ENCODE results near the gene PITPNB. TPM values are rescaled to one million over a fixed set of nuclear protein-coding genes. Genes with fewer than 3 reads are reported as not detected.

Gene PITPNB
- total RNA-seq, 1 donor from 2014 or later: 93.0 TPM

DNA sequence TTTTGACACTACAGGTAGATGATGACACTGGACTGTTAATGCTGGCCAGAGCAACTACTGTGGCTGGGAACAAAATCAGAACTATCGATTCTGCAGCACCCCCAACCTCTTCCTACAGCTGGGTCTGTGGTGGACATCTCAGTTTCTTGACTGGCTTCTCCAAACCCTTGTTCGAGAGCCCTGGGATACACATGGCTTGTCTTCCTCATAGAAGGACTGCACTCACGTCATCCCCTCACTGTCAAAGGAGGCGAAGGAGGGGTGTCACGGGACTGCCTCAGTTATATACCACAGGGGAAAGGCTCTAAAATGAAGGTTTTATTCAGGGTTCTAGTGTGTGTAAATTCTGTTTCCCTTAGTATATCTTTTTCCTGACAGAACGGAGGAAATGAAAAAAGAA is 44.9 kb downstream of the PITPNB start:
- Mint-ChIP-seq H3K4me3 (no peak overlapping the region), H3K4me1 (peaks cover 55% of the 10 kb centered on the region), H3K9me3 (no peaks in the 10 kb centered on the region), H3K27me3 (ENCODE audit: low read depth) (no peaks in the 10 kb centered on the region), H3K36me3 (peaks cover 15% of the 10 kb centered on the region), H3K27ac (peak overlapping the region; percentile 18)
- TF ChIP-seq, protein P1, sequence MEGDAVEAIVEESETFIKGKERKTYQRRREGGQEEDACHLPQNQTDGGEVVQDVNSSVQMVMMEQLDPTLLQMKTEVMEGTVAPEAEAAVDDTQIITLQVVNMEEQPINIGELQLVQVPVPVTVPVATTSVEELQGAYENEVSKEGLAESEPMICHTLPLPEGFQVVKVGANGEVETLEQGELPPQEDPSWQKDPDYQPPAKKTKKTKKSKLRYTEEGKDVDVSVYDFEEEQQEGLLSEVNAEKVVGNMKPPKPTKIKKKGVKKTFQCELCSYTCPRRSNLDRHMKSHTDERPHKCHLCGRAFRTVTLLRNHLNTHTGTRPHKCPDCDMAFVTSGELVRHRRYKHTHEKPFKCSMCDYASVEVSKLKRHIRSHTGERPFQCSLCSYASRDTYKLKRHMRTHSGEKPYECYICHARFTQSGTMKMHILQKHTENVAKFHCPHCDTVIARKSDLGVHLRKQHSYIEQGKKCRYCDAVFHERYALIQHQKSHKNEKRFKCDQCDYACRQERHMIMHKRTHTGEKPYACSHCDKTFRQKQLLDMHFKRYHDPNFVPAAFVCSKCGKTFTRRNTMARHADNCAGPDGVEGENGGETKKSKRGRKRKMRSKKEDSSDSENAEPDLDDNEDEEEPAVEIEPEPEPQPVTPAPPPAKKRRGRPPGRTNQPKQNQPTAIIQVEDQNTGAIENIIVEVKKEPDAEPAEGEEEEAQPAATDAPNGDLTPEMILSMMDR (IDR thresholded peaks at IDR 0.05; ENCODE audit: unreplicated experiment): no peak
- no peak for DNase-seq (ENCODE audit: low spot score in 2 of 2, unreplicated experiment in 2 of 2)

DNA sequence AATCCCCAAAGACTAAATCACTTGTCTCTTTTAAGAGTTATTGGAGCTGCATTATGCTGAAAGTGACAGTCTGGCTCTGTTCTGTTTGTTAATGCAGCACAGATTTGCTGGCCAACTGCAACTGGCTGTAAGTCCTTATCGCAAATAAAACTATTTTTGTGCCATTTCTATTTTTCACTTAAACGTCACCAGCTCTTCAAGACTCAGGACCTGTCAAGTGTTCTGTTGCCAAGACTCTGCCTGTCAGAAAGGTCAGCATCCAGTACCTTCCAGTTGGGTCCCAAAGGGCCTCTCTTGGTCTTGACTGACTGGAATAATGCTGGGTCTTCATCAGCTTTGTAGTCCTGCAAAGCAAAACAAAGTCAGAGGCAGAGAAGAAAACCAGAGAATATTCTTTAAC is 45.6 kb downstream of the PITPNB start:
- Mint-ChIP-seq H3K27me3 (ENCODE audit: low read depth) (no peaks in the 10 kb centered on the region), H3K4me3 (no peak overlapping the region), H3K4me1 (peaks cover 55% of the 10 kb centered on the region), H3K27ac (no peak overlapping the region), H3K9me3 (no peaks in the 10 kb centered on the region), H3K36me3 (peaks cover 15% of the 10 kb centered on the region)
- TF ChIP-seq, protein P1 (IDR thresholded peaks at IDR 0.05; ENCODE audit: unreplicated experiment): no peak
- no peak for DNase-seq (ENCODE audit: low spot score in 2 of 2, unreplicated experiment in 2 of 2)

DNA sequence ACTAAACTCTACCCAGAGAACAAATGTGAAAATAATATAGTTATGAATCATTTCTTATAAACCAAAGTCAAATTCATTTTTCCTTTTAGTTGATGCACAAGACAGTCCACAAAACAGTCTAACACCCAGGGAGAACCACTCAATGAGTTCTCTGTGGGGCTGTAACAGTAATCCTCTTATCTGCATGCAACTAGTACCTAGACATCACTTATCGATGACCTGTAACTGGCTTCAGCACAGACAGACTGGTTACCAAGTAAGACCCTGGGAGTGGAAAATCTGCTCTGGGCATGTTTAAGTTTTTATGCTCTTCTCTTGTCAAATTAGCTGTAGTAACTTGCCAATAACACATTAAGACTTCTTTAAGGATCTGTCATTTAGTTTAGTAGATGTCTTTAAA is 46.6 kb downstream of the PITPNB start:
- Mint-ChIP-seq H3K4me1 (peaks cover 55% of the 10 kb centered on the region), H3K27me3 (ENCODE audit: low read depth) (no peaks in the 10 kb centered on the region)
- no peak for DNase-seq (ENCODE audit: low spot score in 2 of 2, unreplicated experiment in 2 of 2)

DNA sequence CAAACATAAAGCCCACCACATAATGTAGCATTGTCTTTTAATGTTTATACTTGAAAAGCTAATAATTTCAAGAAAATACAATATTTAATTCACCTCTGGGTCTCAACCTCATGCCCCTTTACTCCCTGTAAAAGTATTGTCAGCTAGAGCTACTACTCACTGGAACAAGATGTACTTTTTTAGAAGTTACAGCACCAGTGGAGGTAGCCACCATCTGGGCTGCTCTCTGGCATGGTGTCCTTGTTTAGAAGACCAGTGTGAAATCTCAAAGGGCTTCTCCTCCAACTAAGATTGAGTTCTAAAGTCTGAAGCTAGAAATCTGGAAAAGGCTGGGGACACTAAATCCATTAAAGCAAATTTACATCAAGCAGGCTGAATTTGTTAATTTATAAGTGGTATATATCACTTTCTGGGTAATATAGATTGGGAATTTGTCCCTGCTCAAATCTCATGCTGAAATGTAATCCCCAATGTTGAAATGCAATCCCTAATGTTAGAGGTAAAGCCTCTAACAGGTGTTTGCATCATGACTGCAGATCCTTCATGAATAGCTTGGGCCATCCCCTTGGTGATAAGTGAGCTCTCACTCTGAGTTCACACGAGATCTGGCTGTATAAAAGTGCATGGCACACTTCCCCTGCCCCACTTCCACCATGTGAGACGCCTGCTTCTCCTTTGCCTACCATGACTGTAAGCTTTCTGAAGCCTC is 47.6 kb downstream of the PITPNB start:
- no peak for DNase-seq (ENCODE audit: low spot score in 2 of 2, unreplicated experiment in 2 of 2)
- Mint-ChIP-seq H3K9me3 (no peaks in the 10 kb centered on the region), H3K27me3 (ENCODE audit: low read depth) (no peaks in the 10 kb centered on the region), H3K27ac (peak overlapping the region; percentile 91), H3K4me3 (no peak overlapping the region), H3K36me3 (peaks cover 15% of the 10 kb centered on the region), H3K4me1 (peaks cover 61% of the 10 kb centered on the region)
- TF ChIP-seq, protein P1 (IDR thresholded peaks at IDR 0.05; ENCODE audit: unreplicated experiment): no peak

More for the DNA sequence above, 46.6 kb downstream of the PITPNB start:
- Mint-ChIP-seq H3K27ac (no peak overlapping the region), H3K4me3 (no peak overlapping the region), H3K9me3 (no peaks in the 10 kb centered on the region), H3K36me3 (peaks cover 15% of the 10 kb centered on the region)
- TF ChIP-seq, protein P1 (IDR thresholded peaks at IDR 0.05; ENCODE audit: unreplicated experiment): no peak

DNA sequence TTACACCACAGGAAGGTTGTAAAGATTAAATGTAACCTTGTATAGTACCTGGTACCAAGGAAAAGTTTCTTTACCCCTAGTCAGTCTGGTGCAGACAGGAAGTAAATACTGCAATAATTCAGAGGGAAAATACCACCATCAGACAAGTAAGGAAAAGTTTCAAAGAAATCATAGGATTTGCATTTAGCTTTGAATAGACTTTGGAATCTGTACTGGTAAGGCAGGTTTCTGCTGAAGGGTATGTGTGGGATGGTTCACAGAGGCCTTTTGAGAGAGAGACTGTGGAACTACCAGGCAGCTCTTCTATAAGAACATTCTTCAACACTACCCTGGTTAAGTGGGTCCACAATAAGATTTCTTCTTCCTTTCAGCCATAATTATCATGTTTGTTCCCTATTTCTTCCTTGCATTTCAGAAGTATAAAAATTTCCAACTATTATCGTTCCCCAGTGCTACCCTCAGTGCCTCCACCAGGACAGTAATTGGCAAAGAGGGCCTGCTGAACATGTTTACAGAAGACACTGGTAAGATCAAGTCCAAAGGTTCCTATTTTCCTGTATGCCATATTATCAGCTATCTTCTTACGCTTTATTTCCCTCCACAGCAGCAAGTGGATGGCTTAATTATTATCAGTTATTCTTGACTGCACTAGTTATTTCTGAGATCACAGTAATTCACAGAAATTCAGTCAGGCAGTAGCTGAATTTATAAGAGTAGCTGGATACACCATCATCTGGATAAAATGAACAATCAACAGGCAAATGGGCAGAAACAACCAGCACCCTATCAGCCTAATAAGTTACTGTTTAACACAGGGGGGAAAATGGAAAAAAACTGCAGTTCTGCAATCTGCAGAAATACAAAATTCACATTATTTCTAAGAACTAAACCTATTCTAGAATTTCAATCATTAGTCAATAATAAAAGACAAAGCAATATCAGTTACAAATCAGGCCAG is 48.5 kb downstream of the PITPNB start:
- Mint-ChIP-seq H3K4me1 (peaks cover 66% of the 10 kb centered on the region), H3K27me3 (ENCODE audit: low read depth) (no peaks in the 10 kb centered on the region), H3K4me3 (no peak overlapping the region), H3K27ac (peak overlapping the region; percentile 91), H3K9me3 (no peaks in the 10 kb centered on the region), H3K36me3 (peaks cover 13% of the 10 kb centered on the region)
- DNase-seq (ENCODE audit: low spot score in 2 of 2, unreplicated experiment in 2 of 2): no peak
- TF ChIP-seq, protein P1 (IDR thresholded peaks at IDR 0.05; ENCODE audit: unreplicated experiment): no peak
